Activated T-cell treated with anti-CD3 and anti-CD28 coated beads, Interleukin-2, amount 50 U/mL, for 24 hours (primary cell): ENCODE measurements around the gene LRRIQ4.
A peak's percentile ranks its signal among the peaks of the same experiment; 100 is the strongest.

ENCODE experiments used
- DNase-seq: peaks from one replicate; pipeline ENCODE4 v3.0.0-alpha.2; 2020
- H3K27ac Mint-ChIP-seq: 2 replicates; pipeline ENCODE4 v1.8.0; 2020; ENCODE audit warnings: mild to moderate bottlenecking, mixed read lengths
- H3K27me3 Mint-ChIP-seq: 2 replicates; pipeline ENCODE4 v1.8.0; 2020; ENCODE audit warnings: mixed read lengths
- H3K36me3 Mint-ChIP-seq: 2 replicates; pipeline ENCODE4 v1.8.0; 2020; ENCODE audit warnings: low read depth, mixed read lengths
- H3K4me1 Mint-ChIP-seq: 2 replicates; pipeline ENCODE4 v1.8.0; 2020; ENCODE audit warnings: low read depth, mixed read lengths
- H3K4me3 Mint-ChIP-seq: 2 replicates; pipeline ENCODE4 v1.8.0; 2020; ENCODE audit warnings: mild to moderate bottlenecking, moderate library complexity, mixed read lengths
- H3K9me3 Mint-ChIP-seq: 2 replicates; pipeline ENCODE4 v1.8.0; 2020; ENCODE audit warnings: mixed read lengths

Gene LRRIQ4

GRCh38 chr3:169787120-169787519 is 25.6 kb upstream of the LRRIQ4 start:
- H3K27me3 Mint-ChIP-seq, result no peaks in the 10 kb centered on the region
- H3K36me3 Mint-ChIP-seq, result peaks cover 89% of the 10 kb centered on the region
- H3K4me1 Mint-ChIP-seq, result peaks cover 25% of the 10 kb centered on the region
- no peaks in the 10 kb centered on the region for H3K9me3 Mint-ChIP-seq
- DNase-seq, result no peak
- H3K4me3 Mint-ChIP-seq, result no peak overlapping the region
- no peak overlapping the region for H3K27ac Mint-ChIP-seq

- Mint-ChIP-seq H3K9me3 (no peaks in the 10 kb centered on the region), H3K27me3 (no peaks in the 10 kb centered on the region), H3K4me1 (peaks cover 21% of the 10 kb centered on the region), H3K27ac (no peak overlapping the region), H3K36me3 (peaks cover 89% of the 10 kb centered on the region), H3K4me3 (no peak overlapping the region)
- no peak for DNase-seq
Measured at GRCh38 chr3:169787791-169788190, 24.9 kb upstream of the LRRIQ4 start.

GRCh38 chr3:169790219-169790618 is 22.5 kb upstream of the LRRIQ4 start:
- Mint-ChIP-seq H3K9me3 (no peaks in the 10 kb centered on the region), H3K4me1 (peaks cover 21% of the 10 kb centered on the region), H3K27ac (no peak overlapping the region), H3K27me3 (no peaks in the 10 kb centered on the region), H3K36me3 (peaks cover 77% of the 10 kb centered on the region), H3K4me3 (no peak overlapping the region)
- no peak for DNase-seq

DNA sequence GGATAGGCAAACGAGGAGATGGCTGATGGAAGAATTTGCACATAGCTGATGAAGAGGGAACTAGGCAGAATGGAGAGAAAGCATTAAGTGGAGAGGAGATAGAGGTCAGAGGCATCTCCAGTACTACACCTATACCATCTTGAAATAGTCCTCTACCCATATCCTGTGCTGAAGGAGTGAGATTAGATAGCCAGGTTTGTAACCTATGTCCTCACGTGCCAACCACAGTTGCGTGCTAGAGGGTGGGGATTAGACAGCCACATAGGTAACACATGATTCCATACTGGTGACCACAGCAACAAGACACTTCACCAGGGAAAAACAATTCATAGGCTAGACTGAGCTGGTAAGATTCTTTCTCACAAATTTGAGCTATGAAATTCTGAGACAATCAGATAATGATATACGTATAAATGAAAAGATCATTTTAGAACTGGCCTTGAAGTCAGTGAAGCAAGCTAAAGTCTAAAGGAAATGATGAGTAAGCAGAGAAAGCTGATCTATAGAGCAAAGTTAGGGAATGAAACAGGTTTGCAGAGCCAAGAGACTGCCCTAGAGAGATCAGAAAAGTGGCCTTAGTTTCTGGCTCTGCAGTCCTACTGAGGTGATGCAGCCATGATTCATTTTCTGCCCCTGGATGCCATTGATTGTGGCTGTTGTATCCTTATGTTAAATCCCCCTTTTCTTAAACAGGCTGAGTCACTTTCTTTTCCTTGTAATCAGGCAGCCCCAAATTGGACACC is 21.8 kb upstream of the LRRIQ4 start:
- H3K27ac Mint-ChIP-seq, result no peak overlapping the region

GRCh38 chr3:169792359-169792758 is 20.3 kb upstream of the LRRIQ4 start:
- no peaks in the 10 kb centered on the region for H3K9me3 Mint-ChIP-seq
- no peak overlapping the region for H3K4me3 Mint-ChIP-seq
- peaks cover 10% of the 10 kb centered on the region for H3K4me1 Mint-ChIP-seq
- H3K27me3 Mint-ChIP-seq, result no peaks in the 10 kb centered on the region
- H3K36me3 Mint-ChIP-seq, result peaks cover 61% of the 10 kb centered on the region
- no peak overlapping the region for H3K27ac Mint-ChIP-seq
- no peak for DNase-seq

More for the DNA sequence above, 21.8 kb upstream of the LRRIQ4 start:
- Mint-ChIP-seq H3K9me3 (no peaks in the 10 kb centered on the region), H3K4me1 (peaks cover 16% of the 10 kb centered on the region), H3K4me3 (no peak overlapping the region), H3K27me3 (no peaks in the 10 kb centered on the region), H3K36me3 (peaks cover 71% of the 10 kb centered on the region)
- DNase-seq, result no peak

DNA sequence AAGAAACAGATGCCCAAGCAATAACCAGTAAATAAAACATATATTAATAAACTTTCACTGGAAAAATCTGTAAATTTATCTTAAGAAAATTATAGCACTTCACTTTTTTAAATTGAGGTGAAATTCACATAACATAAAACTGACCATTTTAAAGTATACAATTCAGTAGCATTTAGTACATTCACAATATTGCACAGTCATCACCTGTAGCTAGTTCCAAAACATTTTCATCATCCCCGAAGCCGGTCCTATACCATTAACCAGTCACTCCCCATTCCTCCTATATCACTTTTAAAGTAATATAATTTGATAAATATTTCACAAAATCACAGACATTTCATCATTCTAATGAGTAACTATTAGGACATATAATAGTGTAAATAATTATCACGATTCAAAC is 8.0 kb upstream of the LRRIQ4 start:
- Mint-ChIP-seq H3K4me1 (peaks cover 5% of the 10 kb centered on the region), H3K27me3 (no peaks in the 10 kb centered on the region), H3K9me3 (no peaks in the 10 kb centered on the region), H3K27ac (no peak overlapping the region), H3K4me3 (no peak overlapping the region), H3K36me3 (no peaks in the 10 kb centered on the region)
- DNase-seq, result no peak

DNA sequence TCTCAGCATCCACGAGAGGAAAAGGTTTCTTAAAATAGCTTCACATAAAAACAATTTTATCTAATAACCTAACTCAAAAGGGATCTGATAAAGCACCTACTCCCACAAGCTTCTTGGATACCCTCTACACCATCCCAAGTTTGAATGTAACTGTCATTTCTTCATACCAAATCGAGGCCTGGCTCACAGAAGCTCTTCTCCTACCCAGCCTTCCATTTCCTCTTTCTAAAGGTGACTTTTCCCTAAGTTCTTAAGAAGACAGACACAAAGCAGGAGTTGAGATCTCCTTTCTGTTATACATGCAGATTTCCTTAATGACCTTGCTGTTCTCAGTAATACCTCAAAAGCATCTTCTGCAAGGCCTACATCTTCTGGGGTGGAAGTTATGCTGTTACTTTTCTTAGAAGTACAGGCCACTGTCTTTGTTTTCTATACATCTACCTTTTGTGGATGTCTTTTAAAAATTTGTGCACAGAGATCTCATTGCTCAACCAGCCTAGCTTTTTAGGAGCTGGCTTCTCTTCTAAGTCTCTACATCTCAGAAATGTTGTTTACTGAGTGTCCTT is 3.4 kb upstream of the LRRIQ4 start:
- DNase-seq, result no peak
- peaks cover 28% of the 10 kb centered on the region for H3K4me1 Mint-ChIP-seq
- H3K27ac Mint-ChIP-seq, result no peak overlapping the region
- H3K27me3 Mint-ChIP-seq, result no peaks in the 10 kb centered on the region
- no peaks in the 10 kb centered on the region for H3K36me3 Mint-ChIP-seq
- H3K9me3 Mint-ChIP-seq, result no peaks in the 10 kb centered on the region
- no peak overlapping the region for H3K4me3 Mint-ChIP-seq

GRCh38 chr3:169811631-169812331 is 889 bp upstream of the LRRIQ4 start:
- H3K4me1 Mint-ChIP-seq, result peaks cover 29% of the 10 kb centered on the region
- H3K27ac Mint-ChIP-seq, result peak overlapping the region; percentile 76
- H3K27me3 Mint-ChIP-seq, result no peaks in the 10 kb centered on the region

DNA sequence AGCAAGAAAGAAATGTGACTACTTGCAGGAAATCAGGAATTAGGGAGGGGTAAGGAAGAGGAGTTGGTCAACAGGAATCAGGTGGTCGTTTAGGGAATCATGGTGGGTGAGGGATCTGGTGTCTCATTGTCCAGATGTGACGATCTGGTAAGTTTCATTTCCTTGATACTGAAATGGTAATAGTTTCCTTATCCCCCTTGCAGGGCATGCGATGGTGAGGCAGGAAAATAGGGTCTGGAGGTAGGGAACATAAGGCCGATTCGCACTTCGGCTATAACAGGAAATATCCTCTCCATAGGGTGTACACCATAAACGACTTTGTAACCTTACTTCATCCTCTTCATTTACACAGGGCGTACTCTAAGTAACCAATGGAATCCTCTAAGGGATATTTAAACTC is 608 bp downstream of the LRRIQ4 start:
- H3K36me3 Mint-ChIP-seq, result no peaks in the 10 kb centered on the region
- peaks cover 7% of the 10 kb centered on the region for H3K9me3 Mint-ChIP-seq
- no peak for DNase-seq
- peak overlapping the region; percentile 72 for H3K4me3 Mint-ChIP-seq
- peaks cover 3% of the 10 kb centered on the region for H3K27me3 Mint-ChIP-seq
- H3K27ac Mint-ChIP-seq, result peak overlapping the region; percentile 85
- H3K4me1 Mint-ChIP-seq, result peaks cover 29% of the 10 kb centered on the region

More at GRCh38 chr3:169811631-169812331, 889 bp upstream of the LRRIQ4 start:
- no peaks in the 10 kb centered on the region for H3K36me3 Mint-ChIP-seq
- H3K9me3 Mint-ChIP-seq, result peaks cover 7% of the 10 kb centered on the region
- H3K4me3 Mint-ChIP-seq, result peak overlapping the region; percentile 72
- no peak for DNase-seq

GRCh38 chr3:169813757-169814517 is 1.3 kb downstream of the LRRIQ4 start:
- H3K9me3 Mint-ChIP-seq, result peaks cover 7% of the 10 kb centered on the region
- H3K4me3 Mint-ChIP-seq, result peak overlapping the region; percentile 72
- DNase-seq, result peak; percentile 78
- H3K4me1 Mint-ChIP-seq, result peaks cover 29% of the 10 kb centered on the region
- H3K27ac Mint-ChIP-seq, result peak overlapping the region; percentile 85
- peaks cover 4% of the 10 kb centered on the region for H3K27me3 Mint-ChIP-seq
- H3K36me3 Mint-ChIP-seq, result no peaks in the 10 kb centered on the region

GRCh38 chr3:169815590-169816150 is 3.0 kb downstream of the LRRIQ4 start:
- Mint-ChIP-seq H3K36me3 (no peaks in the 10 kb centered on the region), H3K9me3 (peaks cover 7% of the 10 kb centered on the region), H3K4me3 (no peak overlapping the region), H3K27ac (no peak overlapping the region), H3K4me1 (peaks cover 26% of the 10 kb centered on the region), H3K27me3 (peaks cover 7% of the 10 kb centered on the region)
- DNase-seq, result no peak

GRCh38 chr3:169818316-169818715 is 5.6 kb downstream of the LRRIQ4 start:
- no peaks in the 10 kb centered on the region for H3K36me3 Mint-ChIP-seq
- peaks cover 7% of the 10 kb centered on the region for H3K9me3 Mint-ChIP-seq
- H3K27ac Mint-ChIP-seq, result no peak overlapping the region
- no peak overlapping the region for H3K4me3 Mint-ChIP-seq
- H3K4me1 Mint-ChIP-seq, result peaks cover 11% of the 10 kb centered on the region
- no peak for DNase-seq
- peaks cover 14% of the 10 kb centered on the region for H3K27me3 Mint-ChIP-seq

- H3K4me1 Mint-ChIP-seq, result no peaks in the 10 kb centered on the region
- H3K27me3 Mint-ChIP-seq, result peaks cover 17% of the 10 kb centered on the region
- no peaks in the 10 kb centered on the region for H3K9me3 Mint-ChIP-seq
- no peaks in the 10 kb centered on the region for H3K36me3 Mint-ChIP-seq
- H3K4me3 Mint-ChIP-seq, result no peak overlapping the region
- H3K27ac Mint-ChIP-seq, result no peak overlapping the region
- no peak for DNase-seq
Measured at GRCh38 chr3:169822091-169822490, 9.4 kb downstream of the LRRIQ4 start.

DNA sequence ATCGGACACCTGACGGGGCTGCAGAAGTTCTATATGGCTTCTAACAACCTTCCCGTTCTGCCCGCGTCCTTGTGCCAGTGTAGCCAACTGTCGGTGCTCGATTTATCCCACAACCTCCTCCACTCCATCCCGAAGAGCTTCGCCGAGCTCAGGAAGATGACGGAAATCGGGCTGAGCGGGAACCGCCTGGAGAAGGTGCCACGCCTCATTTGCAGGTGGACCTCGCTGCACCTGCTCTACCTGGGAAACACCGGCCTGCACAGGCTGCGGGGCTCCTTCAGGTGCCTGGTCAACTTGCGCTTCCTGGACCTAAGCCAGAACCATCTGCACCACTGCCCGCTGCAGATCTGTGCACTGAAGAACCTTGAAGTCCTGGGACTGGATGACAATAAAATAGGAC is 9.9 kb downstream of the LRRIQ4 start:
- no peaks in the 10 kb centered on the region for H3K4me1 Mint-ChIP-seq
- H3K36me3 Mint-ChIP-seq, result no peaks in the 10 kb centered on the region
- peaks cover 17% of the 10 kb centered on the region for H3K27me3 Mint-ChIP-seq
- no peak for DNase-seq
- H3K4me3 Mint-ChIP-seq, result no peak overlapping the region
- H3K27ac Mint-ChIP-seq, result no peak overlapping the region
- no peaks in the 10 kb centered on the region for H3K9me3 Mint-ChIP-seq
